HG03060 (cell line): Measurements from ENCODE around the gene SHC1.
"Not testable (repeated sequence)": the region's sequence is repeated elsewhere in the genome, so short reads cannot be mapped to it uniquely, and the experiment has no call there.

ENCODE experiments used
- ATAC-seq: cut with Tn5 transposase; IDR thresholded peaks from one replicate; pipeline ENCODE4 v1.9.1; 2021; ENCODE audit warnings: low read depth, moderate number of reproducible peaks; ENCODE audit not compliant: unreplicated experiment

The SHC1 gene

DNA sequence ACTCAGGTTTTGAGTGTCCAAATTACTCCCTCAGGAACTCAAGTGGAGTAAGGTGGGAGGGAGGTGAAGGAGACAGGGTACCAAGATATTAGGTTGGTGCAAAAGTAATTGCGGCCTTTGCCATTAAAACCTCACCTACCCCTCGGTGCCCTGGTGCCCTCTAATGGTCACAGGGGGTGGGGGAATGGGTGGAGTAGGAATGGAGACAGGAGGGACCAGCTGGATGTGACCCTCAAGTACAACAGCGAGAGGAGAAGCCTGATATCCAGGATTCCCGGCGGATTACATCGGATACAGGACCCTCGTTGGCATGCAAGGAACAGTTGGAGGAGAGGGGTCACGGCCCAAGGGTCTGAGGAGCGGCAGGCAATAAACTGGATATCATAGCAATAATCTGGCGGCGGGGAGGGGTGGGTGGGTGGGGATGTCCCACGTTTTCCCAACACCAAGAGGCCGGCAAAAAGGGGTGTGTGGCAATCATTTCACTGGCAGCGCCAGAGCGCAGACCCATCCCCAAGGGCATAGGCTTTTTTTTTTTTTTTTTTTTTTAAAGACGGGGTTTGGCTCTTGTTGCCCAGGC is 27.7 kb upstream of the SHC1 start:
- ATAC-seq: no peak

DNA sequence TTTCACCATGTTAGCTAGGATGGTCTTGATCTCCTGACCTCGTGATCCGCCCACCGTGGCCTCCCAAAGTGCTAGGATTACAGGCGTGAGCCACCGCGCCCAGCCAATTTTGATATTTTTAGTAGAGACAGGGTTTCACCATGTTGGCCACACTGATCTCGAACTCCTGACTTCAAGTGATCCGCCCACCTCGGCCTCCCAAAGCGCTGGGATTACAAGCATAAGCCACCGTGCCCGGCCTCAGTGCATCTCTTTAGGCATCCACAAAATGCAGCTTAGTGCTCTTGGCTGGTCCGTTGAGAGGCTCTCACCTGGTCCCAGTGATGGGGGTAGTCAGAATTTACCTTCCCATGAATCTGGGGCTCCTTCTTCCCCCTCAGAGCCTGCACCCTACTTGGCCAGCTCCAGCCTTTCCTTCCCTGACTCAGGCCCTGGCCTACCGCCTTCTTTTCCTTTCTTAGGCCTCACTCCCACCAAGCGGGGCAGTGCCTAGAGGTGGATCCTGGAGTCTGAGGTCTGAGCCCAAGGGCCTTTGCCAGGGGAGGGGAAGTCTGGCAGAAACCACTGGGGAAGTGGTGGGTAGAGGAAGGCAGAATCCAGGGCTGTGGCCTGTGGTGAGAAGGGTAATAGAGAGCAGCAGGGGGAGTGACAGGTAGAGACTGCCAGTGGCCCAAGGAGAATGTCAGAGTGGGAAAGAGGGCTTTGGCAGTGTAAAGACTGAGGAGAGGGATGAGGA is 26.6 kb upstream of the SHC1 start:
- ATAC-seq: no peak

DNA sequence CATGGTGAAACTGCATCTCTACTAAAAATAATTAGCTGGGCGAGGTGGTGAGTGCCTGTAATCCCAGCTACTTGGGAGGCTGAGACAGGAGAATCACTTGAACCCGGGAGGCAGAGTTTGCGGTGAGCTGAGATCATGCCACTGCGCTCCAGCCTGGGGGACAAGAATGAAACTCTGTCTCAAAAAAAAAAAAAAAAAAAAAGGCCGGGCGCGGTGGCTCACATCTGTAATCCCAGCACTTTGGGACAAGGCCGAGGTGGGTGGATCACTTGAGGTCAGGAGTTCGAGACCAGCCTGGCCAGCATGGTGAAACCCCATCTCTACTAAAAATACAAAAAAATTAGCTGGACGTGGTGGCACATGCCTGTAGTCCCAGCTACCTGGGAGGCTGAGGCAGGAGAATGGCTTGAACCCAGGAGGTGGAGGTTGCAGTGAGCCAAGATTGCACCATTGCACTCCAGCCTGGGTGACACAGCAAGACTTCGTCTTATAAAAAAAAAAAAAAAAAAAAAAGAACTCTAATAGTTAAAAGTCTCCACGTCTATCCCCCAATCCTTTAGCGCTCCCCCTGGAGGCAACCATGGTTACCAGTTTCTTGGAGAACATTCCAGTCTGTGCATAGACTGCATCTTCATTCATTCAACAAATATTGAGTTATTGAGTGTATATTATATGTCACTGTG is 24.9 kb upstream of the SHC1 start:
- not testable (repeated sequence) for ATAC-seq

DNA sequence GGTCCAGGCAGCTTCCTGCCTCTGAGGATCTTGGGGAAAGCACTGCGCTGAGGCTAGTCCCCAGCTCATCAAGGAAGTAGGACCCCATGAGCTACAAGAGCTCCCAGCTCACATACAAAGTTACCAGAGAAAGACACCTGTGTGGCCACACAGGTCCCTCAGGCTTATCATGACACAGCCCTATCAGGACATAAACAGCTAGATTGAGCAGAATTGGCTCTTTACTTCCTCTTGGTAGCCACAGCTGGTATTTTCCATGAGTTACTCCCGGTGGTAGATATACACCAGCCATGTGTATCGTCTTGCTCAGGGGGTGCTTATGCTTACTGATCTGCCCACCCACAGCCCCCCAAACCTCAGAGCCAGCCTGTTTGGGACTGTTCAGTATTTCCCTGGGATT is 24.0 kb upstream of the SHC1 start:
- no peak for ATAC-seq

DNA sequence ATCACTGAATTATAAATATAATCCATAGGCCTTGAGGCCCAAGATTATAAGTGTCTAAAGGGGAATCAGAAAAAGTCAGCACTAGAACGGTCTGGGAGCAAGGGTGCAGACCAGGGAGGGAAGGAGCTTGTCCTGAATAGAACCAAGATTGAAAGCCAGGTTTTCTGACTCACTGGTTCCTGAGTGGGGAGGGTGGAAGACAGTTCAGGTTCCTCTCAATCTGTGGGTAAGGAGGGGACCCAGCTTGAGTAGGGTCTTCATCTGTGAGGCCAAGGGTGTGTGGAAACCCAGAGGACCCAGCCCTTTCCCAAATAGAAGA is 23.7 kb upstream of the SHC1 start:
- no peak for ATAC-seq

DNA sequence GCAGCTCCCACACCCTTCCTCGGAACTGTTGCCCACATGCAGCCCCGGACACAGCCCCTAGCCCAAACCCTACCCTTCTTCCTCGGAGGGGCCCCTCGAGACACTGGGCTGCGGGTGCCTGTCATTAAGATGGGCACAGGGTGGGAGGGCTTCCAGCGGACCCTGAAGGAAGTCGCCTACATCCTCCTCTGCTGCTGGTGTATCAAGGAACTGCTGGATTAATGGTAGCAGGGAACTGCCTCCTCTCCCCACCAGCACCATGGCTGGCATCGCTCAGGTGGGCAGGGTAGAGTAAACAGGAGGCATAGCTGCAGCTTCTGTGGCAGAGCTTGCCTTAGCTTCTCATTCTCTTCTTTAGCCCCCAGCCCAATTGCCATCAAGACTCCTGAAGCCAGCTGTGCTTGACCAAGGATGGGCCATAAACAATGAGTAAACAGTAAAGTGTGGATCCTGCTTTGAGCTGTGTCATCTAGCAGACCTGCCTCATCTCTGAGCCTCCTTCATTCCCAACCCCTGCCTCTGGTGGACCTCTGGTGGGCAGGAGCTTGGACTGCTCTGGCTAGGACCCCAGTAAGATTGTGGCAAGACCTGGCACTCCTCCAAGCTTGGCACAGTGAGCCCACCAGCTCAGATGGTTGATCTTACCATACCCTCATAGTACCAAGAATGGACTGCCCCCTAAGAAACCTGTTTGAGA is 23.2 kb upstream of the SHC1 start, which contains the start of gene LENEP:
LENEP (plus strand) TSS at position 15 of the 697 bp plus-strand sequence; CDS start at position 37, 22 bp downstream.
- ATAC-seq: no peak

DNA sequence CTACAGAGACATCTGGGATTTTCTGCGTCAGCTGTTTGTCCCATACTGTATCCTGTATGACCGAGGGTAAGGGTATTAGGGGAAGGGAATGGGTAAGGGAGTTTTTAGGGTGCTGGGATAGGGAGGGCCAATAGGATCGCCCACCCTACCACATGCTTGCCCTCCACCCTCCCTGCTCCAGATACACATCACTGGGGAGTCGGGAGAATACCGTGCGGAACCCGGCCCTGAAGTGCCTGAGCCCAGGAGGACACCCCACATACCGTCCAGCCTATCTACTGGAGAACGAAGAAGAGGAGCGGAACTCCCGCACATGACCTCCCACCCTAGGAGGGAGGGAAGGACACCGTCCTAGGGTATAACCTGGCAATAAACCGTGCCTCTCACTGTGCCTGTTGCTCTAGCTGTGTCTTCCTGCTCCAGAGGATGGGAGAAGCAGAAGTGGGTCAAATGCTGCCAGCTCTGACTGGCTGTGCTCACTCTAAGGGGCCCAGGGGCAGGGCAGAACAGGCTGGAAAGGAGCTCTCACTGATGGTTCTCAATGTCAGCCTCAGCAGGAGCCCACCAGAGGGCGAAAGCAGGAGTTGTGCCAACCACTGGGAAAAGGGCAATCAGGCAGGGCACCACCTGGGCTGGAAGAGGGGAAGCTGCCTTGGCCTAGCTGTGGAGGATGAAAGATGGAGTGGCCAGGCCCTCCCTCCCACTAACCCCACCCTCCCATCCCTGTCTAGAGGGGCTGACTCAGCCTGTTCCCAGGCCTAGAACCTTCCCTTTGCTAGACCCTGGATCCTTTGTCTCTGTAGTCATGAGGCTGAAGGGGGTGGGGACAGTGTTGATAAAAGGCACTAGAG is 22.4 kb upstream of the SHC1 start:
- no peak for ATAC-seq

DNA sequence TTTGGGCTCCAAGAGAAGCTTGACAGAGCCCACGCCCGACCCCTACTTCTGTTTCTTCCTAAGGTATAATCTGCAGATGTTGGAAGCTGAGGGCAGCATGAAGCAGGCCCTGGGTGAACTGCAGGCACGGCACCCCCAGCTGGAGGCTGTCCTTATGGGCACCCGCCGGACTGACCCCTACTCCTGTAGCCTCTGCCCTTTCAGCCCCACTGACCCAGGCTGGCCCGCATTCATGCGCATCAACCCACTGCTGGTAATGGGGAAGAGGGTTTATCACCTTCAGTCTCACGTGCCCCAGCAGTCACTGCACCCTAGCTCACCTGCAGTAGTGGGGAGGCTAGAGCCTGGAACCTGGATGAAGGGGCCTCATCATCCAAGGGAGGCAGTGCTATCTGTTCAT is 19.7 kb upstream of the SHC1 start:
- ATAC-seq: no peak

DNA sequence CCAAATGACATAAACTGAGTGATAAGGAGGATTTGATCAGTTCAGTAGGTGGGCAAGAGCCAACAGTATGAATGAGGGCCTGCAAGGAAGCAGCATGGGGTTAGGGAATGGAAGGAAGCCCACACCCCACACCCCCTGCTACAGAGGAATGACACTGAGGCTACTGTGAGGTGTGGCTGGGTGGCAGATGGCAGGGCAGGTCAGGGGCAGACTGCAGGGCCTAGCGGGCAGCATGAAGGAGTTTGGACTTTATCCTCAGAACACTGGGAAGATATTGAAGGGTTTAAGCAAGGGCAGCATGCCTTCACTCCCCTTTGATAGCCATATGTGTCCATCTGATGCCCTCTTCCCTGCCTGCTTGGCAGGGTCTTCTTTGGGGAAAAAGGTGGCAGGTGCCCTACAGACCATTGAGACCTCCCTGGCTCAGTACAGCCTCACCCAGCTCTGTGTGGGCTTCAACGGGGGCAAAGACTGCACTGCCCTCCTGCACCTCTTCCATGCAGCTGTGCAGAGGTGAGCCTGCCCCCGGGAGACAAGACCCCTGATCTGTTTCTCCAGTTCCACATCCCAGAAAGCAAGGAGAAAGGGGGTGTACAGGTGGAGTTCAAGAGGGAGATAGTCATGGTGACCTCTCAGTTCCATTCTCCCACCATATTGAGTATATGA is 18.8 kb upstream of the SHC1 start:
- no peak for ATAC-seq

DNA sequence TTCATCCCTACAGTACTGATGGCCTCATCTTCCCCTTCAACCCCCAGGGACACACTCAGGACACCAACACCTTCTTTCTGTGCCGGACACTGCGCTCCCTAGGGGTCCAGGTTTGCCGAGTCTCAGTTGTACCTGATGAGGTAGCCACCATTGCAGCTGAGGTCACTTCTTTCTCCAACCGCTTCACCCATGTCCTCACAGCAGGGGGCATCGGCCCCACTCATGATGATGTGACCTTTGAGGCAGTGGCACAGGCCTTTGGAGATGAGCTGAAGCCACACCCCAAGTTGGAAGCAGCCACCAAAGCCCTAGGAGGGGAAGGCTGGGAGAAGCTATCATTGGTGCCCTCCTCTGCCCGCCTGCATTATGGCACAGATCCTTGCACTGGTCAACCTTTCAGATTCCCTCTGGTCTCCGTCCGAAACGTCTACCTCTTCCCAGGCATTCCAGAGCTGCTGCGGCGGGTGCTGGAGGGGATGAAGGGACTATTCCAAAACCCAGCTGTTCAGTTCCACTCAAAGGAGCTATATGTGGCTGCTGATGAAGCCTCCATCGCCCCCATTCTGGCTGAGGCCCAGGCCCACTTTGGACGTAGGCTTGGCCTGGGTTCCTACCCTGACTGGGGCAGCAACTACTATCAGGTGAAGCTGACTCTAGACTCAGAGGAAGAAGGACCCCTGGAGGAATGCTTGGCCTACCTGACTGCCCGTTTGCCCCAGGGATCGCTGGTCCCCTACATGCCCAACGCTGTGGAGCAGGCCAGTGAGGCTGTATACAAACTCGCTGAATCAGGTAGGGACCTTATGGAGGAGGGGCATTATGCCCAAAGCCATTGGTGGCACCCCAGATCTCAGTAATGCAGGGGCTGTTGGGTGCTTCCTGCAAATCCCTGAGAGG is 17.8 kb upstream of the SHC1 start:
- ATAC-seq: no peak

DNA sequence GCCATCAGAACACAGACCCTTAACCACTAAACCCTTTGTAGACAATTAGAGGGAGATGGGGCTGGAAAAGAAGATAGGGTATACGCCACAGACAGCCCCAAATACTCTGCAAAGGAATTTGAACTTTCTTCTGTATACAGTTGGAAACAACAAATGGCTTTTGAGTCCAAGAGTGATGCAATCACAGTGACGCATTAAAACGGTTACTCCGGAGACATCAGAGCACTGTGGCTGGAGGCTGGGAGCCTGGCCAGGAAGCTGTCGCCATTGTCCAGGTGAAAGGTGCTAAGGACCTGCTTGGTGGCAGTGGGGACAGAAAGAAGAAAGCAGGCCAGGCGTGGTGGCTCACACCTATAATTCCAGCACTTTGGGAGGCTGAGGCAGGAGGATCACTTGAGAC is 16.8 kb upstream of the SHC1 start:
- no peak for ATAC-seq

DNA sequence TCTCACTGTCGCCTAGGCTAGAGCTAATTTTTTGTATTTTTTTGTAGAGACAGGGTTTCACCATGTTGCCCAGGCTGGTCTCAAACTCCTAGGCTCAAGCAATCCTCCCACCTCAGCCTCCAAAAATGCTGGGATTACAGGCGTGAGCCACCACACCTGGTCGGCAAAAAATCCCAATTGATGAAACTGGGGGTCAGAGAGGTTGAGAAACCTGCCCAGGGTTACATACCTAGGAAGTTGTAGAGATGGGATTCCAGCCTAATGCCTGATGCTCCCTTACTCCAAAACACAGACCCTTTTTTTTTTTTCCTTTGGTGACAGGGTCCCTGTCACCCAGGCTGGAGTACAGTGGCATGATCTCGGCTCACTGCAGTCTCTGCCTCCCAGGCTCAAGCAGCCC is 16.2 kb upstream of the SHC1 start:
- ATAC-seq: not testable (repeated sequence)

DNA sequence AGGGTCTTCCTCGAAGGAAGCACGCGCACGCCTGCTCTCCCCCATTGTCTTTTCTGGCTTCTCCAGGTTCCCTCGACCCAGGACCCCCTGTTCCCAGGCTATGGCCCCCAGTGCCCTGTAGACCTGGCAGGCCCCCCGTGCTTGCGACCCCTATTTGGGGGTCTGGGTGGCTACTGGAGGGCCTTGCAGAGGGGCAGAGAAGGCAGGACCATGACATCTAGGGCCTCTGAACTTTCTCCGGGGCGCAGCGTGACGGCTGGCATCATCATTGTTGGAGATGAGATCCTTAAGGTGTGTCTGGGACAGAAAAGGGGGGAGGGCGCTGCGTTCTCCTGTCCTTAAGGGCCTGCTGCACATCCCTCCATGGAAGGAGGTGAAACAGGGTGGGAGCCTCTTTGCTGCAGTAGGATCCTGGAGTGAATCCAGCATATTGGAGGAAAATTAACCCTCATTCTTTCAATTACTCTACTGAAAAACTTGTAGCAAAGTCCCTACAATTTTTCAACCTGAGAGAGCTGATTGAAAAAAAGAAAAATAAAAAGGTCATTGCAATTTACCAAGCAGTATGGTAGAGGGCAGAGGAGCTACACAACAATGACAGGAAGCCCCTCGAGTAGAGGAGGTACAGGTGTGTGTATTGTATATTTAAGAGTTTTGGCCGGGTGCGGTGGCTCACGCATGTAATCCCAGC is 13.4 kb upstream of the SHC1 start:
- no peak for ATAC-seq

DNA sequence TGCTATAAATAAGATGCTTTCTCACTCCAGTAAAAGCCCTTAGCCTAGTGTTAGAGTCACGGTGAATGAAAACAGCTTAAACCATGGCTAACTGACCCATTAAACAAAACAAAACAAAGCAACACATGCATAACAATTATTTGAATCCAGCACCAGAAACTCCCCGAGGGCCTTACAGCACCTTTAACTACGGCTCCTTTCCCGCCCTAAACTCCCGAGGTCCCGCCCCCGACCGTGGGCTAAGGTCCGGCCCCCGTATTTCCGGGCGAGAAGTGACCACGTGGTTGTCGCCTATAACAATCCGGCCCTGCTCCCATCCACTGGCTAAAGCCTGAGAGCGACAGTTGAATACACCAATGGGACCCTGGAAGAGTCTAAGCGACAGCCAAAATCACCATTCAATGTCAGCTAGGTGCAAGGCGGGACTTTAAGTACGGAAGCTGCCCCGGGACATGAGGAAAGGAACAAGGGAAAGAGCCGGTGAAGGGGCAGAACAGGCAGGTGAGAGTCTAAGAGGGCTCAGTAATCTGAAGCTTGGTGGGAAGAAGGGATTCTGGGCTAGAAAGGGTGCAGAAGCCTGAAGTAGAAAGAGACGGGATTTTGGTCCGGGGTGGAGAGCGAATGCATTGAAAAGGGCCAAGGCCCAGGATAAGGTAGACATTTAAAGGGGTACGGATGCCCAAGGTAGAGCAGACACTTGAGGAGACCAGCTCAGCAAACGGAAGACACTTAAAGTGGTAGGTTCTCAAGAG is 12.5 kb upstream of the SHC1 start, which contains the start of gene FLAD1:
FLAD1 (plus strand) TSS at position 448 of the 752 bp plus-strand sequence. CDS start 351 bp downstream, outside the sequence.
- ATAC-seq: peak; percentile 85

DNA sequence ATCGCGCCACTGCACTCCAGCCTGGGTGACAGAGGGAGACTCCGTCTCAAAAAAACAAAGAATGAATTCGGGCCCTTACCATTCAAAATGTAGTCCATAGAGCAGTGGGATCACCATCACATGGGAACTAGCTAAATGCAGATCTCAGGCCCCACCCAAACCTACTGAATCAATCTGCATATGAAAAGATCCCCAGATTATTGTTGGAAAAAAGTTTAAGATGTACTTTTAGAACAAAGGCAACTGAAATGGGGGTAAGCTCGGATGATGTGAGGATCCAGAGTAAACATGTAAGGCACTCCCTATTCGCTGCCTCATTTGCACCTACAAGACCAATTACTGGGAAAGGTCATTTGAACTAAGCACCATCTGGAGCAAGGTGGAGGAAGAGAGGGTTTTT is 11.8 kb upstream of the SHC1 start:
- no peak for ATAC-seq

DNA sequence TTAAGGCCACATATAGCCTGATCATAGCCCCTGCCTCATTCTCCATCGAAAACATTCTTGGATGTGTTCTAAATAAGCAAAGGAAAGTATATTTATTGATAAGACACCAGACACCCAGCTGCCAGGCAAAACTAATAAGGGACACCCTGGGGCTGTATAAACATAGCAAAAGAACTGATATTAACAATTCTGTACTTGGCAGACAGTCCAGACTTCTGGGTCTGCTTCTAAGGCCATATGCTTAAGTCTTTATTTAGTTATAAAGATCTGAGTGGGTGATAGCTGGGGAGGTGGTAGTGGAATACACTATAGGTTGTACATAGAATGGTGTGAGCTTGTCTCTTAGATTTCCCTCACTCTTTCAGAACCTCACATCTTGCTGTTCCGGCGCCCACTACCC is 7.8 kb upstream of the SHC1 start:
- ATAC-seq: no peak

DNA sequence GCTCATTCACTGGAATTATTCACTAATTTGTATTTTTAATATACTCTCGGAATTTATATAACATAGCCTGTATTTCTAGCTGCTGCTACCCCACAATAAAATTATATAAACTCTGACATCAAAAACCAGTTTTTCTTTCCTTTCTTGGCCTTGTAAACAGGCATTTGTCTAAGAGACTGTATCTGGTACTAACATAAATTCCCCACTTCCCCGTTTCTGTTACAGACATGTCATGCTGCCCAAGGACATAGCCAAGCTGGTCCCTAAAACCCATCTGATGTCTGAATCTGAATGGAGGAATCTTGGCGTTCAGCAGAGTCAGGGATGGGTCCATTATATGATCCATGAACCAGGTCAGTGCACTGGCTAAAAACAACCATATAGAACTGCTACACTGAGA is 7.2 kb upstream of the SHC1 start:
- ATAC-seq: not testable (repeated sequence)
